OCI-LY3 (cell line): ENCODE results near the gene MTX3.

Source experiments
- H2AFZ ChIP-seq: fragments of 200-600, 300-600 bp; shearing (Covaris generic); 2 replicates; pipeline ENCODE4 v1.6.0; 2014; ENCODE audit warnings: antibody characterized with exemption, low read depth, low read length
- H3K27ac ChIP-seq: fragments of 200-600, 300-600 bp; sonication (generic); 2 replicates; pipeline ENCODE4 v1.5.1; 2014; ENCODE audit warnings: mild to moderate bottlenecking, low read length, moderate library complexity, mixed read lengths
- H3K27me3 ChIP-seq: fragments of 200-600, 300-600 bp; sonication (generic); 2 replicates; pipeline ENCODE4 v1.6.1; 2014; ENCODE audit warnings: low read depth, low read length, mixed read lengths
- H3K36me3 ChIP-seq: fragments of 200-600, 300-600 bp; sonication (generic); replicated peaks from 2 replicates; pipeline ENCODE3; 2014; ENCODE audit warnings: low read depth, low read length, mixed read lengths
- H3K4me1 ChIP-seq: fragments of 300-600, 200-600 bp; sonication (generic); 2 replicates; pipeline ENCODE4 v1.6.1; 2014; ENCODE audit warnings: low read length, mixed read lengths
- H3K4me2 ChIP-seq: fragments of 200-600, 300-600 bp; sonication (generic); 2 replicates; pipeline ENCODE4 v1.6.1; 2014; ENCODE audit warnings: low read length, mixed read lengths
- H3K4me3 ChIP-seq: fragments of 300-600, 200-600 bp; sonication (generic); 2 replicates; pipeline ENCODE4 v1.5.1; 2014; ENCODE audit warnings: antibody characterized with exemption, mild to moderate bottlenecking, low read length, moderate library complexity
- H3K79me2 ChIP-seq: fragments of 300-600, 200-600 bp; shearing (Covaris generic); 2 replicates; pipeline ENCODE4 v1.6.1; 2014; ENCODE audit warnings: mild to moderate bottlenecking, low read length, mixed read lengths
- H3K9ac ChIP-seq: fragments of 300-600, 200-600 bp; shearing (Covaris generic); 2 replicates; pipeline ENCODE4 v1.6.0; 2014; ENCODE audit warnings: mild to moderate bottlenecking, low read length, moderate library complexity
- H3K9me3 ChIP-seq: fragments of 200-600, 300-600 bp; shearing (Covaris generic); 2 replicates; pipeline ENCODE4 v1.6.1; 2014; ENCODE audit warnings: low read length, mixed read lengths; ENCODE audit not compliant: insufficient read depth
- H4K20me1 ChIP-seq: fragments of 200-600, 300-600 bp; sonication (generic); 2 replicates; pipeline ENCODE4 v1.6.1; 2016; ENCODE audit warnings: low read length, mixed read lengths; ENCODE audit not compliant: insufficient read depth
- EZH2phosphoT487 ChIP-seq: fragments of 200-600 bp; shearing (Covaris generic); IDR thresholded peaks from 2 replicates; pipeline ENCODE4 v1.6.1; 2018; ENCODE audit warnings: antibody characterized with exemption, mixed run types, low read depth
- TF ChIP-seq, protein P1 (sequence below): fragments of 200-600, 300-600 bp; sonication (generic); IDR thresholded peaks from 2 replicates; pipeline ENCODE4 v1.5.1; 2014; ENCODE audit warnings: antibody characterized with exemption, low read length, low read depth

Gene MTX3

DNA sequence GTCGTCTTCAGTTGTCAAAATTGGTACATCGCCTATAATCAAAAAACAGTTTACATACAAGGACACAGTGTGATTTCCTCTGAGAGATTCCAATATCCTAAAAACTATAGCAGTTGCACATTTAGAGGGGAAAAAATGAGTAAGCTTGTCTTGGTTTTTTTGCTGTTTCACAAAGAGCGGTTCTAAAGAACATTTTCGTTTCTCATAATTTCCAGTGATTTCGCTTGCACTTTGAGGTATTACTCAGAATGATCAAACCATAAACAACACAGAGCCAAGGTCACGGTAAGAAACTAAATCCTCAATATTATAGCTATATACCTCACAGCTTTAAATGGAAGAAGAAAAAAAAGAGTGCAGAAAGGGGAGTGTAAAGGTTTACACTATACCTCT is 861 bp downstream of the MTX3 start:
- no peaks in the 10 kb centered on the region for H3K36me3 ChIP-seq
- H3K4me3 ChIP-seq = no peak overlapping the region
- no peaks in the 10 kb centered on the region for H3K79me2 ChIP-seq
- no peak overlapping the region for H3K9ac ChIP-seq
- H2AFZ ChIP-seq = no peak overlapping the region
- H3K27ac ChIP-seq = no peak overlapping the region
- TF ChIP-seq, protein P1, sequence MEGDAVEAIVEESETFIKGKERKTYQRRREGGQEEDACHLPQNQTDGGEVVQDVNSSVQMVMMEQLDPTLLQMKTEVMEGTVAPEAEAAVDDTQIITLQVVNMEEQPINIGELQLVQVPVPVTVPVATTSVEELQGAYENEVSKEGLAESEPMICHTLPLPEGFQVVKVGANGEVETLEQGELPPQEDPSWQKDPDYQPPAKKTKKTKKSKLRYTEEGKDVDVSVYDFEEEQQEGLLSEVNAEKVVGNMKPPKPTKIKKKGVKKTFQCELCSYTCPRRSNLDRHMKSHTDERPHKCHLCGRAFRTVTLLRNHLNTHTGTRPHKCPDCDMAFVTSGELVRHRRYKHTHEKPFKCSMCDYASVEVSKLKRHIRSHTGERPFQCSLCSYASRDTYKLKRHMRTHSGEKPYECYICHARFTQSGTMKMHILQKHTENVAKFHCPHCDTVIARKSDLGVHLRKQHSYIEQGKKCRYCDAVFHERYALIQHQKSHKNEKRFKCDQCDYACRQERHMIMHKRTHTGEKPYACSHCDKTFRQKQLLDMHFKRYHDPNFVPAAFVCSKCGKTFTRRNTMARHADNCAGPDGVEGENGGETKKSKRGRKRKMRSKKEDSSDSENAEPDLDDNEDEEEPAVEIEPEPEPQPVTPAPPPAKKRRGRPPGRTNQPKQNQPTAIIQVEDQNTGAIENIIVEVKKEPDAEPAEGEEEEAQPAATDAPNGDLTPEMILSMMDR = no peak
- no peak for TF ChIP-seq EZH2phosphoT487
- no peaks in the 10 kb centered on the region for H3K9me3 ChIP-seq
- H3K27me3 ChIP-seq = peaks cover 3% of the 10 kb centered on the region; the same call in 1 of the 2 replicates
- no peak overlapping the region for H3K4me2 ChIP-seq
- no peaks in the 10 kb centered on the region for H4K20me1 ChIP-seq
- no peaks in the 10 kb centered on the region for H3K4me1 ChIP-seq

DNA sequence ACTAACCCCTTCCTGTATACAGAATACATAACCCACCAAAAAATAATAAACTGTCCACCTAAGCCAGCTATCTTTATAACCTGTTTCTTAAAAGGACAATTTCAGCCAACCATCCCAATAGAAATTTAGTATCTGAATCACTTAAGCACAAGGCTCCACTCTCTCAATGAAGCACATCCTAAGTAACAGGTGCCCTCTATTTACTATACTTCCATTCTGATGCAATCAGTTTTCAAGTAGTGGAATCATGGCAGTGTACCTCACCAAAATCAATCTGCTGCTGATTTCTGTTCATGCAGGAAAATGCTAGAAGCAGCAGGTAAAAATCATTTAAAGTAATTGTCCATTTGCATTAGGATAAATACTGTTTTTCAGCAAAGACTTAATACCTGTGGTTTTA is 4.8 kb downstream of the MTX3 start:
- TF ChIP-seq EZH2phosphoT487 = no peak
- TF ChIP-seq, protein P1 = no peak
- no peaks in the 10 kb centered on the region for H3K79me2 ChIP-seq
- H3K4me3 ChIP-seq = no peak overlapping the region
- H3K27ac ChIP-seq = no peak overlapping the region
- H4K20me1 ChIP-seq = no peaks in the 10 kb centered on the region
- H3K27me3 ChIP-seq = no peaks in the 10 kb centered on the region; the same call in 1 of the 2 replicates
- H3K4me2 ChIP-seq = no peak overlapping the region
- H3K9me3 ChIP-seq = no peaks in the 10 kb centered on the region
- no peaks in the 10 kb centered on the region for H3K4me1 ChIP-seq
- H3K9ac ChIP-seq = no peak overlapping the region
- H2AFZ ChIP-seq = no peak overlapping the region
- no peaks in the 10 kb centered on the region for H3K36me3 ChIP-seq

DNA sequence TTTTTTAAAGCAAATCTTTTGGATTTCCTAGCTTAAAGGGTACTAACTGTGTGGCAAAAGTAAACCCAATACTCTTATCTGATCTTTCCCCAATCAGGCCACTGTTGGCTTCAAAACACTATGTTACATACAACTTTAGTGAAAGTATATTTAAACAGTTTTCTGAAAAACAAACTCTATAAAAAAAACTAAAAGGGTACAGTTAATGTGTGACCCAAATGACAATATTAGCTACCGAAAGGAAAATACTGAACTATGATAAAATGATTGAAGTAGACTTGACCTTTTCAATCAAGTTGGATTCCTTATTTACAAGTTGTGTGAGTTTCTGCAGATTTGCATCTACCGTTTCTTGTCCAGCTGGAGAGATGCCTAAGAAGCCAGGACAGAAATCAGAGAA is 5.8 kb downstream of the MTX3 start:
- H3K4me3 ChIP-seq = no peak overlapping the region
- no peaks in the 10 kb centered on the region for H3K36me3 ChIP-seq
- H4K20me1 ChIP-seq = no peaks in the 10 kb centered on the region
- H3K9me3 ChIP-seq = no peaks in the 10 kb centered on the region
- TF ChIP-seq, protein P1 = no peak
- TF ChIP-seq EZH2phosphoT487 = no peak
- H3K79me2 ChIP-seq = no peaks in the 10 kb centered on the region
- H3K9ac ChIP-seq = no peak overlapping the region
- H3K27me3 ChIP-seq = no peaks in the 10 kb centered on the region; the same call in 1 of the 2 replicates
- H3K27ac ChIP-seq = no peak overlapping the region
- no peak overlapping the region for H3K4me2 ChIP-seq
- H3K4me1 ChIP-seq = no peaks in the 10 kb centered on the region
- no peak overlapping the region for H2AFZ ChIP-seq

DNA sequence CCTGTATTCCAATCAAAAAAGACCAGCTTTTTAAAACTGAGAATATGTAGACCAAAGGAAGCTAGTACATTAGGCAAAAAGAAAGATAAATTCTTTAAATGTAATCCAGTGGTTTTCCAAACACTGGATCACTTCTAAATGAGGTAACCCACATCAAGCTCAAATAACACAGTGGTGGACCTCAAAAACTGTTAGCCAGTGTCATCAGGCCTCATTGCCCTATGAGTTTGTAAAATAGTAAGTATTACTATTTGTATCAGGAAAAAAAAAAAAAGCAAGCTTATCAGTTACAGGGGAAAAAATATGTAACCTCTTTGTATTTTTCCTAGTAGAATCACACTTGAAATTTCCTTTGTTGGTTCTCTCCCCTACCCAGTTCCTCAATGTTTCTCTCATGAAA is 6.7 kb downstream of the MTX3 start:
- Histone ChIP-seq H4K20me1 (no peaks in the 10 kb centered on the region), H3K27ac (no peak overlapping the region), H3K4me1 (no peaks in the 10 kb centered on the region), H2AFZ (no peak overlapping the region), H3K4me2 (no peak overlapping the region), H3K9ac (no peak overlapping the region), H3K9me3 (no peaks in the 10 kb centered on the region), H3K79me2 (no peaks in the 10 kb centered on the region), H3K27me3 (no peaks in the 10 kb centered on the region; the same call in 1 of the 2 replicates), H3K36me3 (no peaks in the 10 kb centered on the region), H3K4me3 (no peak overlapping the region)
- no peak for TF ChIP-seq EZH2phosphoT487
- TF ChIP-seq, protein P1 = no peak
